Activated naive CD8-positive, alpha-beta T cell (primary cell): Measurements from ENCODE around the gene PRC1.
"Not testable (repeated sequence)": the region's sequence is repeated elsewhere in the genome, so short reads cannot be mapped to it uniquely, and the experiment has no call there.

Experiments
- H3K27ac Mint-ChIP-seq: one replicate; pipeline ENCODE4 v1.8.0; 2021; ENCODE audit warnings: mixed read lengths
- H3K27me3 Mint-ChIP-seq: one replicate; pipeline ENCODE4 v1.8.0; 2021; ENCODE audit warnings: mixed read lengths
- H3K36me3 Mint-ChIP-seq: one replicate; pipeline ENCODE4 v1.8.0; 2021; ENCODE audit warnings: mixed read lengths
- H3K4me1 Mint-ChIP-seq: one replicate; pipeline ENCODE4 v1.8.0; 2021; ENCODE audit warnings: low read depth, mixed read lengths
- H3K4me3 Mint-ChIP-seq: one replicate; pipeline ENCODE4 v1.8.0; 2021; ENCODE audit warnings: mild to moderate bottlenecking, mixed read lengths
- H3K9me3 Mint-ChIP-seq: one replicate; pipeline ENCODE4 v1.8.0; 2021; ENCODE audit warnings: low read depth, mixed read lengths

PRC1 gene

DNA sequence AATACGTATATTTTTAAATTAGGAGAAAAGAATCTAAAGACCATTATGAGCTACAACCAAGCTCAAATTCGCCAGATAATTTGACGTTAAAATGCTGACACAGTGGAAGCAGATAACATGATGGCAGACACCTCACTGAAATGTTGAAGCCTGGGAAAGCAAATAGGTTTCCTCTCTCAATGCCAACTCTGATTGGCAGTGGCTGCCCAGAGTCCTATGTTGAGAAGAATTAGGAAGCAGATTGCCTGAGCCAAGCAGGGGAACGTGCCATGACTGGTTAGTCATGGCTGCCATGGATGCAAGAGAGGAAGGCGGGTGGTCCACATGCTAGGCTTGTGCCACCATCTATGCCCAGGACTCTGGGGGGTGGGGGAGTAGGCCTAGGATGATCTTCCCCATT lies 56.1 kb downstream of the PRC1 start:
- no peak overlapping the region for H3K27ac Mint-ChIP-seq
- no peaks in the 10 kb centered on the region for H3K27me3 Mint-ChIP-seq
- H3K4me3 Mint-ChIP-seq, result no peak overlapping the region
- H3K4me1 Mint-ChIP-seq, result peaks cover 15% of the 10 kb centered on the region
- H3K36me3 Mint-ChIP-seq, result peaks cover 3% of the 10 kb centered on the region
- H3K9me3 Mint-ChIP-seq, result no peaks in the 10 kb centered on the region

DNA sequence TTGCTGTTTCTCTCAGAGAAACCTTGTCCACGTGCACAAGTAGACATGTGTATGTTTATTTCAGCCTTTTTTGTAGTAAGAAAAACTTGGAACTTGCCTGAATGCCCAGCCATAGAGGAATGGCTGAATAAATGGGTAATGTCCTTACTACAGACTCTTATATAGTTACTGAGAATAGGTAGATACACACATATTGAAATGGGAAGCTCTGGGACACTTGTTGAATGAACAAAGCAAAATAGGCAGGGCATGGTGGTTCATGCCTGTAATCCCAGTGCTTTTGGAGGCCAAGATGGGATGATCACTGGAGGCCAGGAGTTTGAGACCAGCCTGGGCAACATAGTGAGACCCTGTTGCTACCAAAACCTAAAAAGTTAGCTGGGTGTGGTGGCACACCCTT lies 57.5 kb downstream of the PRC1 start:
- H3K4me1 Mint-ChIP-seq, result peaks cover 20% of the 10 kb centered on the region
- H3K4me3 Mint-ChIP-seq, result peak overlapping the region; percentile 91
- no peaks in the 10 kb centered on the region for H3K9me3 Mint-ChIP-seq
- H3K27ac Mint-ChIP-seq, result peak overlapping the region; percentile 50
- H3K36me3 Mint-ChIP-seq, result peaks cover 3% of the 10 kb centered on the region
- no peaks in the 10 kb centered on the region for H3K27me3 Mint-ChIP-seq

DNA sequence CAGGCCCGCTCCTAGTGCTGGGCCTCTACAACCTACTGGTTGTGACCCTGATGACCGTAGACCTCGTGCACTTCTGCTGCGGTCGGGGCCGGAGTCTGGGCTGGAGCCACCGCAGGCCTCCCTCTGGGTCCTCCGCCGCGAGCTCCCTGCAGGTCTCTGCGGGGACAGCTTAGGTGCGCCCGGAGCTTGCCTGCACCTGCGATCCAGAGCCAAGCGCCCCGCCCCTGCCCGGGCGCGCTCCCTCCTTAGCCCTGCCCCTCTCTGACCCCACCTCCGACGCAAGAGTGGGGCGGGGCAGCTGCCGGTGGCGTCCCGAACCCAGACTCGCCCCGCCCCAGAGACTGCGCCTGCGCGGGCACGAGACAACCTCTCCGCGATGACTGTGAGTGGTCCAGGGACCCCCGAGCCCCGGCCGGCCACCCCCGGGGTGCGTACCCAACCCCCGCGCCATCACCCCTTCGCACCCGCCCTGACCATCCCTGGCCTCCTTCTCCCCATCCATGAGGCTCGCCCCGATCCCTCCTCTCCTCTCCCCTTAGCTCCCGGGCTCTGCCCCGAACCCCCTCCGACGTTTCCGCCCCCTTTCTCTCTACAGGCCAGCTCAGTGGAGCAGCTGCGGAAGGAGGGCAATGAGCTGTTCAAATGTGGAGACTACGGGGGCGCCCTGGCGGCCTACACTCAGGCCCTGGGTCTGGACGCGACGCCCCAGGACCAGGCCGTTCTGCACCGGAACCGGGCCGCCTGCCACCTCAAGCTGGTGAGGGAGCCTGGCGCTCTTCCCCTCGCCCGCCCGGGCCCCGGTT lies 59.2 kb downstream of the PRC1 start, which contains the start of gene UNC45A:
UNC45A (plus strand) TSS at position 337 of the 803 bp plus-strand sequence; CDS start at position 377, 40 bp downstream.
- H3K36me3 Mint-ChIP-seq, result peaks cover 3% of the 10 kb centered on the region
- H3K9me3 Mint-ChIP-seq, result no peaks in the 10 kb centered on the region
- H3K4me3 Mint-ChIP-seq, result peak within 1 kb of the TSS; percentile 91
- peak within 1 kb of the TSS; percentile 91 for H3K27ac Mint-ChIP-seq
- peaks cover 34% of the 10 kb centered on the region for H3K4me1 Mint-ChIP-seq
- no peaks in the 10 kb centered on the region for H3K27me3 Mint-ChIP-seq

DNA sequence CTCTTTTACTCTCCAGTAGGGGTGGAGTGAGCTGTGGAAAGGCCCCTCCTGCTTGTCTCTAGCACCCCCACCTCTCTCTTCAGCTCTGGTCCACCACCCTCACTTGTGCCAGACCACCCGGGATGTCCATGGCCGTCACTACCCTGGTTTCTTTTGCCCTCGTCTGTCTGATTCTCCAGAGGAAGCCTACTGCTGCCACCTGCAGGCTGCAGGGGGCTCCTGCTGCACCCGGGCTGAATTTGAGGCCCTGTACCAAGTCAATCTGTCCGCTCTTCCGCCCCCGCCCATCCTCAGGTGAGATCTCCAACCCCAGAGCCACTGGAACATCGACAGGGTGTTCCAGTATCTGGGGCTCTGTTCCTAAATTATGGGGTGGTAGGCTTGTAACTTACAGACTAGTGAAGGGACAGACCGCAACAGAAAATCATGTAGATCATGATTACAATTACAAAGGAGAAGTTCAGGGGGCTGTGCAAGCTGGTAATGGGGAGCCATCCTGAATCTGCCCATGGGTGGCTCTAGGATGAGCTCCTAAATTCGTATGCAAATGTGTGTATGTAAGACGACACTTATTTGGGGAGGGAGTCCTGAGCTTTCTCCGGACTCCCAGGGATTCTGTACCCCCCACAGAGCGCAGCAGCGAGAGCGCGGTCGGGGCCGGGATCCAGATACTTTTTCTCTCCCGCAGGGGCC lies 59.9 kb downstream of the PRC1 start:
- Mint-ChIP-seq H3K27me3 (no peaks in the 10 kb centered on the region), H3K4me3 (peak overlapping the region; percentile 91), H3K4me1 (peaks cover 39% of the 10 kb centered on the region), H3K27ac (peak overlapping the region; percentile 91), H3K36me3 (peaks cover 3% of the 10 kb centered on the region), H3K9me3 (no peaks in the 10 kb centered on the region)

DNA sequence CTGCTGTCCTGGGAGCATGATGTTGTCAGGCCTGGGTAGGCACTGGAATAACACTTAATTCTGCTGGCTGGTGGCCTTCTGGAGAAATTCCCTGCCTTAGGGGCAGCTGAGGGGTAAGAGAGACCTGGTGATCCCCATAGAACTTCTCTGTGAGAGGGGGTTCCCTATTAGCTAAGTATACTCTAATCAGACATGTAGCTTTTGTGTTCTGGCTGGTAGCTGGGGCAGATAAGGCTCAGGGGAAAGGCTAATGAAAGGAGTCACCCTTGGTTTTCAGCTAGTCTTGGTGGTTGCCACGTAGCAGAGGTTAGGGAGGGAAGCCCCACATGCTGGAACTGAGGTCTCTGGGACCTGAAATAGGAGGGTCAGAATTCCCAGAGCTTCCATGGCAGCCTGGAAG lies 61.0 kb downstream of the PRC1 start:
- H3K9me3 Mint-ChIP-seq, result no peaks in the 10 kb centered on the region
- H3K4me1 Mint-ChIP-seq, result peaks cover 43% of the 10 kb centered on the region
- H3K4me3 Mint-ChIP-seq, result peak overlapping the region; percentile 63
- peaks cover 3% of the 10 kb centered on the region for H3K36me3 Mint-ChIP-seq
- no peak overlapping the region for H3K27ac Mint-ChIP-seq
- no peaks in the 10 kb centered on the region for H3K27me3 Mint-ChIP-seq

DNA sequence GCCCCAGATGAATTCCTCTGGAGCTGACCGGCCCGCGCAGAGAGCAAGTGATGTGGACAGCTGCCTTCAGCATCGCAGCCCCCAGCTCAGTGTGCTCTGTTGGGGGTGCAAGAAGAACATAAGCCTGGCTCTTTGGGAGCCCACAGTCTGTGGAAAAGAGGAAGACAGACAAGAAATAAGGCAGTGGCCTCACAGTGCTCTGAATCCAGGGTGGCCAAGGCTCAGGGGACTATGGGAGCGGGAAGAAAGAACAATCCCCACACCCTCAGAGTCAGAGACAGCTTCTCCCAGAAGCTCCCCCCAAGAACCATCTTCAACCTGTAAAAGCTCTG lies 61.7 kb downstream of the PRC1 start:
- no peaks in the 10 kb centered on the region for H3K9me3 Mint-ChIP-seq
- H3K27me3 Mint-ChIP-seq, result no peaks in the 10 kb centered on the region
- H3K4me3 Mint-ChIP-seq, result peak overlapping the region; percentile 98
- H3K27ac Mint-ChIP-seq, result peak overlapping the region; percentile 94
- H3K36me3 Mint-ChIP-seq, result peaks cover 3% of the 10 kb centered on the region
- H3K4me1 Mint-ChIP-seq, result peaks cover 44% of the 10 kb centered on the region

DNA sequence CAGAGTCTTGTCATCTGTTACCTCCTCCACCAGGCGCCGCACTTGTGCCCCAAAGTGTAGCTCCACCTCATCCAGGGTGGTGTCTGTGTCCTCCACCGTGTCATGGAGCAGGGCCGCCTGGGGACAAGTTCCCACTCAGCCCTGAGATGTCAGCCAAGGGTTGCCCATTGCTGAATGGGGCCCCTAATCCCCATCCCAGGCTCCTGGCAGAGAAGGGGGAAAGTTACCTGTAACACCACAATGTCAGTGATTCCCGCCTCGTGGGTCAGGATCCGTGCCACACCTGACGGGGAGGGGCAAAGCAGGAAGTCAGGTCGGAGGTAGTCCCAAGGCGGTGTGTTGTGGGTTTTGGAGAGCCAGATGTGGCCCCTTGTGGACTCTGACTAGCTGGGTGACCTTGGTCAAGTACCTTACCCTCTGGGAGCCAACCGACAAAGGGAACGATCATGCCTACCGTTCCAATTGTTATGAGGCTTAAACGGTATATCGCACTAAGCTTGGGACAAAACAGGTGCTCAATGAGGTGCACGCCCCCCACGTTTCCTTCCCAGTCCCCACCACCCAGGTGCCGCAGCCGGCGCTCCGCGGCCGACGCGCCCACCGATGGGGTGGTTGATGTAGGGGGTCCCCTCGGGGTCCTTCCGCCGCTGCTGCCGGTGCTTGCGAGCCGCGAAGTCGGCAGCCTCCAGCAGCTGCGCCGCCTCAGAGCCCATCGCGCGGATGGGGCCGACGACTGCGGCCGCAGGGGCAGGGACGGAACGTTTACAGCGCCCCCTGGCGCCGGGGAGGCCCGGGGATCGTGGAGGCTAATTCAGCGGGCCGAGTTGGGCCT lies 62.3 kb downstream of the PRC1 start, which contains the start of gene HDDC3:
HDDC3 (minus strand) TSS at position 722 of the 832 bp plus-strand sequence; CDS start at position 713, 9 bp downstream.
- H3K4me3 Mint-ChIP-seq, result peak within 1 kb of the TSS; percentile 98
- H3K27ac Mint-ChIP-seq, result peak within 1 kb of the TSS; percentile 98
- H3K4me1 Mint-ChIP-seq, result peaks cover 44% of the 10 kb centered on the region
- H3K27me3 Mint-ChIP-seq, result no peaks in the 10 kb centered on the region
- H3K9me3 Mint-ChIP-seq, result no peaks in the 10 kb centered on the region
- peaks cover 3% of the 10 kb centered on the region for H3K36me3 Mint-ChIP-seq

DNA sequence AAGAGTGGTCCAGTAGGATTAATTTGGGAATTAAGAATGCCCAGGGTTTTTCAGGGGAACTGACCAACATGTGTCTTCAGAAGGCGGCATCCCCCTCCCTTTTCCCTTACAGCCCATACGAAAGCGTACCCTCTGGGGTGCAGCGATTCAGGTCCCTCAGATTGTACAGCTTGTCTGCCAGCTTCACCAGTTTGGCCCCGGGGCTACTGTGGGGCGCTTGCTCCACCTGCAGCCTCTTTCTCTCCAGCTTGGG lies 62.8 kb downstream of the PRC1 start:
- Mint-ChIP-seq H3K4me1 (peaks cover 40% of the 10 kb centered on the region), H3K4me3 (peak overlapping the region; percentile 98), H3K36me3 (peaks cover 3% of the 10 kb centered on the region), H3K27ac (peak overlapping the region; percentile 98), H3K9me3 (no peaks in the 10 kb centered on the region), H3K27me3 (no peaks in the 10 kb centered on the region)

DNA sequence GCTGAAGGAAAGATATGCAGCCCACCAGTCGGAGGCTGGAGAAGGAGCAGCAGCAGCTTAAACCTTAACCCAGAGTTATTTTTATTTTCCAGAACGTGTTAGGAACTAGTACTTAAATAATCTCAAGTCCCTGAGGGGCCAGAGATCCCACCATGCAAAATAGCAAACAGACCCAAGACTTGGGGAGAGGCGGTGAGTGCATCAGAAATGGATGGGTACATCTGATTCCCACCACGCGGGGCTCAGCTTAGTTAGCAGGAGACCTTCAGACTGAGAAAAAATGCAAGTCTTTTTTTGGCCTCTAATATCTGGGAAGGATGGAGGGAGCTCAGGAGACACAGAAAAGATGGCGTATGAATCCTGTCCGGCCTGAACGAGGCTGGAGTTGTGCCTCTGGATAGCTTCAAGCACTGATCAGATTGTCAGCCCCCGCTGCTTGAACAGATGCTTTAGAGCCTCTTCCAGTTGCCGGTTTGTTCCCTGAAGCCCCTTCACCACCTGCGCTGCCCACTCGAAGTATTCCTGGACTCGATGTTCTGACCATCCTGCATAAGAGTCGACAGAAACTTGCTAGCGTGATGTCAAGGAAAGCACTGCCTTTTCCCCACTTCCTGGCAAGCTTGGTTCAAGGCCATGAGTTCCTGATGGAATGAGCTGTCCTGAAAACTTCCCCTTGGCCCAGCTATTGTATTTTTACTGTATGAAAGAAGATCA lies 63.3 kb downstream of the PRC1 start:
- H3K27ac Mint-ChIP-seq, result peak overlapping the region; percentile 98
- peak overlapping the region; percentile 98 for H3K4me3 Mint-ChIP-seq
- no peaks in the 10 kb centered on the region for H3K27me3 Mint-ChIP-seq
- H3K36me3 Mint-ChIP-seq, result no peaks in the 10 kb centered on the region
- peaks cover 35% of the 10 kb centered on the region for H3K4me1 Mint-ChIP-seq
- H3K9me3 Mint-ChIP-seq, result no peaks in the 10 kb centered on the region

DNA sequence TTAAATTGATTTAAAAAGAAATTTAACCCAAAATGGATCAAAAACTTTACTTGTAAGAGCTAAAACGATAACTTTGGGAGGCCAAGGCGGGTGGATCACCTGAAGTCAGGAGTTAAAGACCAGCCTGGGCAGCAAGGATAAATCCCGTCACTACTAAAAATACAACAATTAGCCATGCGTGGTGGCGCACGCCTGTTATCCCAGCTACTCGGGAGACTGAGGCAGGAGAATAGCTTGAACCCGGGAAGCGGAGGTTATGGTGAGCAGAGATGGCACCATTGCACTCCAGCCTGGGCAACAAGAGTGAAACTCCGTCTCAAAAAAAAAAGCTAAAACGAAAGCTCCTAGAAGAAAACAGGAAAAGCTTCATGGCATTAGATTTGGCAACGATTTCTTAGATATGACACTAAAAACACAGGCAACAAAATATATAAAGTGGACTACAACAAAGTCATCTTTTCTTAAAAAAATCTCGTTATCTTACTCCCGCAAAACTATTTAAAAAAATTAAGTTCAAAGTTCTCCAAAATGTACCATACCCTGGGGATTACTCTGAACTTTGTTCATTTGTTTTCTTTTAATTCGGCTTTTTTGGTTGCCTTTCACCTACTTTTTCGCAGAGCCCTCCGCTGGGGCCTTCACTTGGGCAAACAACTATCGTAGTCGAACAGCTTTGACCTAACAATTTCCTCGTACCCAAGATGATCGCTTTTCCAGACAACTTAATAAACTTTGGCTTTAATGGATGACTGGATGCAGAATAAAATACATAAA lies 64.9 kb downstream of the PRC1 start:
- Mint-ChIP-seq H3K27ac (peak overlapping the region; percentile 98), H3K4me1 (peaks cover 34% of the 10 kb centered on the region), H3K27me3 (no peaks in the 10 kb centered on the region), H3K4me3 (peak overlapping the region; percentile 98), H3K9me3 (no peaks in the 10 kb centered on the region), H3K36me3 (no peaks in the 10 kb centered on the region)

DNA sequence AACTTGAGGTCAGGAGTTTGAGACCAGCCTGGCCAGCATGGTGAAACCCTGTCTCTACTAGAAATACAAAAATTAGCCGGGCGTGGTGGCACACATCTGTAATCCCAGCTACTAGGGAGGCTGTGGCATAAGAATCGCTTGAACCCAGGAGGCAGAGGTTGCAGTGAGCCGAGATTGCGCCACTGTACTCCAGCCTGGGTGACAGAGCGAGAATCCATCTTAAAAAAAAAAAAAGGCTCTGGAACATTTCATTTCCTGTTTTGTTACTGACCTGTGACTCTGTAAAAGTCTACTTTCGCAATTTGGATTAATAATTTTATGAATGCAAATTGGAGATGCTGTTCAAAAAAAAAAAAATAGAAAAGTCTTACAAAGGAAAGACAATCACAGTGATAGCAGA lies 66.2 kb downstream of the PRC1 start:
- peak overlapping the region; percentile 51 for H3K4me3 Mint-ChIP-seq
- not testable (repeated sequence) for H3K9me3 Mint-ChIP-seq, H3K27me3 Mint-ChIP-seq, H3K27ac Mint-ChIP-seq, H3K36me3 Mint-ChIP-seq
- H3K4me1 Mint-ChIP-seq, result peaks cover 30% of the 10 kb centered on the region

DNA sequence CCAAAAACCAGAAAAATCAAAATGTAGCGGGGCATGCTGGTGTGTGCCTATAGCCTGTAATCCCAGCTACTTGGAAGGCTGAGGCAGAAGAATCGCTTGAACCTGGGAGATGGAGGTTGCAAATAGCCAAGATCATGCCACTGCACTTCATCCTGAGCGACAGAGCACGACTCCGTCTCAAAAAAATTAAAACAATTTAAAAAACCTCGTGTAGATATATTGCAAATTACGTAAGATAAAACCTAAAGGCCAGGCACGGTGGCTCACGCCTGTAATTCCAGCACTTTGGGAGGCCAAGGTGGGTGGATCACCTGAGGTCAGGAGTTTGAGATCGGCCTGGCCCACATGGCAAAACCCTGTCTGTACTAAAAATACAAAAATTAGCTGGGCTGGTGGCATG lies 67.6 kb downstream of the PRC1 start:
- H3K4me1 Mint-ChIP-seq, result peaks cover 25% of the 10 kb centered on the region
- H3K27ac Mint-ChIP-seq, H3K4me3 Mint-ChIP-seq, H3K27me3 Mint-ChIP-seq, H3K9me3 Mint-ChIP-seq, H3K36me3 Mint-ChIP-seq: not testable (repeated sequence)

DNA sequence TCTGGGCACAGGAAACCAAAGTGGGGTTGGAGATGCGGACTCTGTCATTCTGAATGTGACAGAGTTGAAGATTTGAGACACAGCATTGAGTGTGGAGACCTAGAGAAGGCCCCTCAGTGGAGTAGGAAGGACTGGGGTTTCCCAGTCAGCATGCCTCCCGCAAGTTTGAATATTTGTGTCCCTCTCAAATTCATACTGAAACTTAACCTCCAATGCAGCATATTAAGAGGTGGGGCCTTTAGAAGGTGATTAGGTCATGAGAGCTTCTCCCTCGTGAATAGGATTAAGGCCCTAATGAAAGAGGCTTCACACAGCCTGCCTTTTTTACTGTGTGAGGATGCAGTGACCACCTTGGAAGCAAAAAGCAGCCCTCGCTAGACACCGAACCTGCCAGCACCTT lies 70.0 kb downstream of the PRC1 start:
- Mint-ChIP-seq H3K27ac (no peak overlapping the region), H3K9me3 (no peaks in the 10 kb centered on the region)

DNA sequence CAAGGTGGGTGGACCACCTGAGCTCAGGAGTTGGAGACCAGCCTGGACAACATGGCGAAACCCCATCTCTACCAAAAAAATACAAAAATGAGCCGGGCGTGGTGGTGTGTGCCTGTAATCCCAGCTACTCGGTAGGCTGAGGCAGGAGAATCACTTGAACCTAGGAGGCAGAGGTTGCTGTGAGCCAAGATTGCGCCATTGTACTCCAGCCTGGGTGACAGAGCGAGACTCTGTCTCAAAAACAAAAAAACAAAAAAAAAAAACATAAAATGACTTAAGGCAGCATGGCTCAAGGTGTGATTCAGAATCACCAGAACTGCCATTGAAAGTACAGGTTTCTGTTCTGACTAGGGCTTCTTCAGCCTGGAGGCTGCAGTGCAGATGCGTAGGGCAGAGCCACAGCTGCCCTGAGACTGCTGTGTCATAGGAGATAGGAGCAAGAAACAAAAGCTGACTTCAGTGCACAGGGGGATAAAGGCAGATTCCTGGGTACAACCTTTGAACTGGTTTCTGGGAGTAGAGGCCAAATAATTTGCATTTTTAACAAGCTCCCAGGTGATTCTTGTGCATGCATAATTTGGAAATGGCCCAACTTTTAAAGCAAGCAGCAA lies 71.5 kb downstream of the PRC1 start:
- H3K4me1 Mint-ChIP-seq, H3K4me3 Mint-ChIP-seq, H3K36me3 Mint-ChIP-seq, H3K9me3 Mint-ChIP-seq, H3K27ac Mint-ChIP-seq, H3K27me3 Mint-ChIP-seq: not testable (repeated sequence)

More for the DNA sequence above, 70.0 kb downstream of the PRC1 start:
- no peaks in the 10 kb centered on the region for H3K27me3 Mint-ChIP-seq
- peaks cover 5% of the 10 kb centered on the region for H3K36me3 Mint-ChIP-seq
- H3K4me1 Mint-ChIP-seq, result peaks cover 7% of the 10 kb centered on the region
- no peak overlapping the region for H3K4me3 Mint-ChIP-seq
